Hippocampal formation (tissue), 2 donors: Measurements from ENCODE around the gene ATP2A2.
"Not testable (repeated sequence)": the region's sequence is repeated elsewhere in the genome, so short reads cannot be mapped to it uniquely, and the experiment has no call there.

Experiments used
- DNase-seq, 2 donors: peaks; one replicate each; lab custom pipeline; 2025; lab: John Stamatoyannopoulos, UW

Gene ATP2A2

DNA sequence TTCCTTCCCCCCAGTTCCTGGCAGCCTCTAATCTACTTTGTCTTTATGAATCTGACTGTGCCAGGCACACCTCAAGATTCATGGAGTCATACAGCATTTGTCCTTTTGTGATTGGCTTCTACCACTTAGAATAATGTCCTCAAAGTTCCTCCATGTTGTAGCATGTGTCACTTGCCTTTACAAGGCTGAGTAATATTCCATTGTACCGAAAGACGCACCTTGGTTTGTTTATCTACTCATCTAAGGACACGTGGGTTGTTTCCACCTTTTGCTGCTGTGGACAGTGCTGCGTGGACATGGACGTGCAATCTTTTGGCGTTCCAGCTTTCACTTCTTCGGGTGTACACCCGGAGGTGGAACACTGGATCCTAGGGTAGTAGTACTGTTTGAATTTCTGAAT, 88.9 kb downstream of the ATP2A2 start:
- DNase-seq, result no peak

DNA sequence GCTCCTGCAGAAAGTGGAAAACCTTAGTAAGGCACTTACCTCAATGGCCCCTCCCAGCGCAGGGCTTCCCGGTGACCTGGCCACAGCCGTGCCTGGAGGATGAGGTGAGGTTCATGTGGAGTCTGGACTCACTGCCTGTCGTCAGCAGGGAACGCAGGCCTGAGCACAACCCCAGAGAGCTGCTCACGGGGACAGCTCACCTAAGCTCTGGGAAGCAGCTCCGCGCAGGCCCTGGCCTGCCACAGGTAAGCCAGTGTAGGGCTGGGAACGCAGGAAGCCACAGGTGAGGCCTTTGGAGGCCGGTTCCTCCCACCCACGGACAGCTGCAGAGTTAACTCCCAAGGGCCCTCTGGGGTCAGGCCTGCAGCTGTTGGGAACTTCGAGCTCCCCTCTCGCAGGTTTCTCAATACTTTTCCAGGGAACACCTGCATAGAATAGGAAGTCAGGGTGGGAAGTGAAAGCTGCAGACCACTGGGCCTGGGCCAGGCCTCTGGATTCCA, 89.7 kb downstream of the ATP2A2 start:
- DNase-seq, result no peak

DNA sequence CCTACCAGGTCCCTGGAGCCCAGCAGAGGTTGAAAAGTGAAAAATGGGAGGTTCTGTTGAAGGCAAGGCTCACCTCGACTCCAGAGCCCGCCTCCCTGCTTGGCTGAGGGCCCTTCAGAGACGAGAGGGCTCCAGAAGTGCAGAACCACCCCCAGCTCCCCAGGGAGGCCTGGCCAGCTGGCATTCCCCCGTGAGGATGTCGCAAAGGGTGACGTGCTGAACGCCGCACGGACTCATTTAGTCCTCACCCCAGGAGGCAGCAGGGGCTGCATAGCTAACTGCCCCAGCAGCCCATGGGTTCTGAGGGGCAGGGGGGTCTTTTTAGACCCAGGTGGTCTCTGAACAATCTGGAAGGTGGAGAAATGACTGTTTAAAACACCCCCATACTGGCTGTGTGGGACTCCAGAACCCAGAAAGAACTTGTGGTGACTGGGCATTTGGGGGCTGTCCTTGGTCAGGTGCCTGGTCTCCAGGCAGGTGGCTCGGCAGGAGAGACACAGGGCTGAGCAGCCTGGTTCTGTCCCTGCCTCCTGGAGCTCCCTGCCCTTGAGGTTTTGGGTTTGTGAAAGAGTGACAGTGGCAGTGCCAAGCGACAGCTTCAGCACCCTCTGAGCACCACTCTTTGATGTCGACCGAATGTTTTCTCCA, 90.5 kb downstream of the ATP2A2 start:
- no peak for DNase-seq

DNA sequence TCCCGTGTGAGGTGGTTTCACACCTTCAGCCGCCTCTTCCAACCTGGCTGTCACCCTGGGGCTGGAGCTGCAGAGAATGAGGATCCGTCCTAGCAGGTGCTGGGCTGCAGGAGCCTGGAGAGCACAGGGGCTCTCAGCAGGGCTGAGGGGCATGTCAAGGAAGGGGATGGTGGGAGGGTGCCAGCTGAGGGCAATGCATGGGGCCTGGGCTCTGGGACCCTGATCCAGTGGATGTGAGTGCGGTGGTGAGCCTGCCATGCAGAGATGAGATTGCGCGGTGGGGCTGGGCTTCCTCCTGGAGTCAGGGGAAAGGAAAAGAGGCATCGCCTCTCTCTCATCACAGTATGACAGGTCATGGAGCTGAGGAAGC, 91.0 kb downstream of the ATP2A2 start:
- no peak for DNase-seq

DNA sequence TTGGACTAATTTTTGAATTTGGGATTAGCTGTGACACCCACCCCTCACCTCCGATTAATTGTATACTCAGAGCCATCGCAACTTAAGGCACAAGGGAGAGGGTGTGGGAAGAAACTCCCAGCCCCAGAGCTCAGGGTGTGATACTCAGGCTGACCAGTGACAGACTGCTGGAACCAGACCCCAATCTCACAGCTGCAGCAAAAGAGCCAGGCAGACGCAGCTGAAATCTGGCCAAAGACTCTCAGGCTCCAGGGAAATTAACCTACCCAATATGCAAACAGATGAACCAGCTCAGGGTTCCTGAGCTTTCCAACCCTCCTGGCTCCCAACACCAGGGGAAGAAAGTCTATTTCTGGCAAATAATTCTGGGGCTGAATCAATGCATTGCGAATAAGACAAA, 92.0 kb downstream of the ATP2A2 start:
- DNase-seq, result no peak

DNA sequence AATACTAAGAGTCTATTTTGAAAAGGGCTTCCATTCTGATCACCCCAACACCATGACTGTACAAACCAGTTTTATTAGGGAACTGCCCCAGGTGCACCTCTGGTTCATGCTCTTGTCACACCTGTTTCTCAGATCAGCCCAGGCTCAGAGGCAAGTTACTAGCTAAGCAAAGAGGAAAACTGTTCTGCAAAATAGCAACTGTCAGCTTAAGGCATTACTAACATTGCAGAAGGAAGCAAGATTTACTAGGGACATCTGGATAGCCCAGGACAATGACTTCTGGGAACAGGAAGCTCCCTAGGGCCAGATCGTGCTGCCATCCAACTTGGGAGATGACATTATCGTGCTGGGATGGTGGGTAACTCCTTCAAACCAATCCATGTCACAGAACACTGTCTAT, 92.4 kb downstream of the ATP2A2 start:
- no peak for DNase-seq

DNA sequence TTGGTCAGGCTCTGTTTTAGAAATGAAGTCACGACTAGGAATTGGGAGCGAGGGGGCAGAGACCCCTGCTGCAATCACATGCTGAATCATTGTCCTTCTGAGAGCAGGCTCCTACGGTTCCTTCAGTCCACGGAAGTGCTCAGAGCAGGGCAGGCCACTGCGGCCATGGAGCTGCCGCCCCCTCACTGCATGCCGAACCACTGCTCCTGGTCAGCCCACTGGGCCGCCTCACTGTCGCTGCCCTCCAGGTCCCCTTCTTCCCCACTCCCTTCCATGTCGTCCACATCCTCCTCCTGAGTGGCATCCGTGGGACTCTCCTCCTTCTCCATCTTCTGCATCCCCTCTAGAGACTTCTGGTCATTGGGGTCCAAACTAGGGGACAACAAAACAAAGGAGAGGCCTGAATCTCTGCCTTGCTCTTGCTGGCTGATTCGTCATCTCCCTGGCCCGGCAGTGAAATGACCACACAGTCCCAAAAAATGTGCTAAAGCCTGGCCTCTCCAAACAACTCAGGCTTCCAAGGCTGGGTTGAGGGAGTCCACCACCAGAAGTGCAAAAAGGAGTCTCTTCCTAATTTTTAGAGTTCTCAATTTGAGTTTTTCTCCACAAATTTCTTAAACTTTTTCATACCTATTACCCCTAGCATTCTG, 93.0 kb downstream of the ATP2A2 start:
- no peak for DNase-seq

DNA sequence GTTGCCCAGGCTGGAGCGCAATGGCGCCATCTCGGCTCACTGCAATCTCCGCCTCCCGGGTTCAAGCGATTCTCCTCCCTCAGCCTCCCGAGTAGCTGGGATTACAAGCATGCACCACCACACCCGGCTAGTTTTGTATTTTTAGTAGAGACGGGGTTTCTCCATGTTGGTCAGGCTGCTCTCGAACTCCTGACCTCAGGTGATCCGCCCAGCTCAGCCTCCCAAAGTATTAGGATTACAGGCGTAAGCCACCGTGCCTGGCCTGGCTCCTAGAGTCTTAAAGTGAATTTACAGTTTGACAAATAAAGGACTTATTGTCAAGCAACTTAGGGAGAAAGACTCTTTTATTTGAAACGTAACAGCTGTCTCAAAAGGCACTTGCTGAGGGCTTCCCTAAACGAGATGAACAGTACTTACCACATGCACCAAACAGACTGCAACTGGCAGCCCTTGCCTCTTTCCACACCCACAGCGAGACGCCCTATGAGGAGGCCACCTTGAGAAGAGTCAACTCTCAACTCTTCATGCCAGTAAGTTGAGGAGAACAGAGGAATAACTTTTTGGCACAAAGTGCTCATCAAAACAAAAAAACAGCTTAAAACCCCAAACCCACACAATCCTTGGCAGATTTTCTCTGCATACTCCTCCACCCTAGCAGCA, 97.2 kb downstream of the ATP2A2 start:
- DNase-seq, result not testable (repeated sequence)

DNA sequence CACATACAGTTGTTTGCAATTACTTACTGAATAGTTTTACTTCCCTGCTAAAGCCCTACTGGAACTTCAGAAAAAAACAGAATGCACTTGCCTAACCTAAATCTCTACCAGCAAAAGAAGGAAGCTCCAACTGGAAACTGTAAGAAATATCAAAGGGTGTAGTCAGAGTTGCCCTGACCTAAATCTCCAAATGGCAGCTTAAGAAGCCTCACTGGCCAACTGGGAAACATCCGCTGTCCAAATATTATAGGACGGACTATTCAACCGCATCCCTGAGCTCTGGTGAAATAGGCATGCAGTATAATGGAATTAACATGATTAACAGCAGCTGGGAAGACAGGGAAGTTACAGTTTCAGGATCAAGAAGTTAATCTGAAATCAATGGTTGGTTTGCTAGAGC, 98.2 kb downstream of the ATP2A2 start:
- DNase-seq, result no peak

DNA sequence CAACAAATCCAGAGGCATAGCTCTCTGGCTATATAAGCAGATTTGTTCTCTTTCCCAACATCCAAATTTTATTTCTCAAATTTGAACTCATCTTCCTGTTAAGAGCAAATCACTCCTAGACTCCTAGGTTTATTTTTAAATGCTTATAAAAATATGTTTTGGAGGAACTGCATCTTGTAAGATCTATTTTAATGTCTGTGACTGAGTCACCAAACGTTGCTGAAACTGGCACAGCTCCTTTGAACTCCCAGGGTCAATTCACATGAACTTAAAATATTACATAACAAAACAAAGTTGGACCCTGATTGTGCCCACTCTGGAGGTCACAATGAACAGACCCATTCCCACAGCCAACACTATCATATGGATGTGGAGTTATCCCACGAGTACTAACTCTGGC, 98.6 kb downstream of the ATP2A2 start:
- DNase-seq, result no peak

DNA sequence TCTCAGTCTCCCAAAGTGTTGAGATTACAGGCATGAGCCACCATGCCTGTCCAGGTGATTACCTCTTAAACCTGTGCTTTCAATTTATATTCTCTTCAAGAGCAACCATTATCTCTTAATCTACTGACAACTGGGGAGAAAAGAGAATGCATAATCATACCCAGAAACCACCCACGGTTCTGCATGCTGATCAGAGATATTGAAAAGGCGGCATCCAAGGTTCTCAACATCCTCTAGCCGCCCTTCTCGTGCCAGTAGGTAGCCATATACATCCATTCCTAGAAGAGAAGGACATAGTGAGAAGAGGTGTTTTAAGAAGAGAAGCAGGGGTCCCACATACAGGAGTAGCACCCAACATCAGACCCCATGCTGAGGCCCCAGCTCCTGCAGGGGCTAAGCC, 101.6 kb downstream of the ATP2A2 start:
- no peak for DNase-seq
